A549 (cell line): Measurements from ENCODE around the gene VSIR. TPM values are rescaled to one million over a fixed set of nuclear protein-coding genes. Genes with fewer than 3 reads are reported as not detected.
A peak's percentile ranks its signal among the peaks of the same experiment; 100 is the strongest.

ENCODE experiments used
- ATAC-seq, 2 experiments: fragments of 200-7000 bp in 1 of 2; fragments of >200 bp in 1 of 2; cut with Nextera tagmentation in 1 of 2; cut with Tn5 transposase in 1 of 2; 3 replicates each; pipeline versions ENCODE4 v1.8.0 to v1.9.1; 2018 to 2020; ENCODE audit warnings: mild to moderate bottlenecking in 1 of 2, moderate library complexity in 1 of 2
- CTCF ChIA-PET: fragments of 300-600 bp; sonication (Branson Sonifier 250); formaldehyde crosslinking; extraction: SDS; loops from one replicate; lab custom pipeline; 2021; ENCODE audit warnings: antibody characterized with exemption, inconsistent platforms; lab: Yijun Ruan, JAX
- POLR2A ChIA-PET: fragments of 350-600 bp; formaldehyde crosslinking; extraction: SDS; loops from one replicate; lab custom pipeline; 2021; ENCODE audit warnings: antibody characterized with exemption, inconsistent platforms; lab: Yijun Ruan, JAX
- DNase-seq, 2 experiments: peaks; one replicate each; pipeline versions ENCODE4 v3.0.0 to v3.0.0-alpha.2; 2011 to 2016; ENCODE audit warnings: low read depth in 1 of 2, low spot score in 1 of 2
- FAIRE-seq: peaks from 2 replicates; lab custom pipeline; 2011; peaks lifted over from hg19 to GRCh38; lab: Jason Lieb, UNC
- H3K27ac ChIP-seq, 2 experiments: fragments of >200 bp; sonication (Bioruptor Twin); formaldehyde crosslinking; 3 replicates each; pipeline ENCODE4 v1.5.1; 2016 to 2017
- H3K4me1 ChIP-seq: fragments of >200 bp; sonication (Bioruptor Twin); formaldehyde crosslinking; 3 replicates; pipeline ENCODE4 v1.6.1; 2016
- H3K4me2 ChIP-seq: fragments of >200 bp; sonication (Bioruptor Twin); formaldehyde crosslinking; 3 replicates; pipeline ENCODE4 v1.6.1; 2016
- H3K4me3 ChIP-seq: fragments of >200 bp; sonication (Bioruptor Twin); formaldehyde crosslinking; 3 replicates; pipeline ENCODE4 v1.5.1; 2016
- H3K9me3 ChIP-seq: fragments of >200 bp; sonication (Bioruptor Twin); formaldehyde crosslinking; 3 replicates; pipeline ENCODE4 v1.6.1; 2016
- BHLHE40 ChIP-seq: IDR thresholded peaks from 2 replicates; pipeline ENCODE4 v1.6.1; 2012; ENCODE audit warnings: low read depth, low read length, inconsistent platforms
- CBX8 ChIP-seq: fragments of 200-600 bp; sonication (generic); IDR thresholded peaks from 2 replicates; pipeline ENCODE4 v1.6.1; 2016
- CHD2 ChIP-seq: fragments of 150-350 bp; IDR thresholded peaks from 2 replicates; pipeline ENCODE4 v1.6.1; 2014; ENCODE audit warnings: low read length; ENCODE audit not compliant: partially characterized antibody
- E2F6 ChIP-seq: IDR thresholded peaks from 2 replicates; pipeline ENCODE4 v1.6.1; 2012; ENCODE audit warnings: low read depth, borderline replicate concordance
- EHF ChIP-seq: fragments of 250-450 bp; sonication (Bioruptor Pico); IDR thresholded peaks from 2 replicates; pipeline ENCODE4 v1.5.0; 2020; ENCODE audit warnings: mild to moderate bottlenecking
- EP300 ChIP-seq, 2 experiments: fragments of >200 bp; sonication (Bioruptor Twin); formaldehyde crosslinking; IDR thresholded peaks; 2 replicates in 1 of 2; 3 replicates in 1 of 2; pipeline ENCODE4 v1.6.1; 2016 to 2017
- FOSB ChIP-seq: fragments of 250-450 bp; sonication (Bioruptor Pico); IDR thresholded peaks from 2 replicates; pipeline ENCODE4 v1.5.0; 2020; ENCODE audit warnings: mild to moderate bottlenecking, moderate library complexity
- HOXB5 ChIP-seq: fragments of 250-450 bp; sonication (Bioruptor Pico); IDR thresholded peaks from 2 replicates; pipeline ENCODE4 v1.5.0; 2020; ENCODE audit warnings: mild to moderate bottlenecking, moderate library complexity
- JUN ChIP-seq, 2 experiments: fragments of >200 bp; sonication (Bioruptor Twin); formaldehyde crosslinking; IDR thresholded peaks; 2 replicates in 1 of 2; 3 replicates in 1 of 2; pipeline ENCODE4 v1.6.1; 2016 to 2017
- JUNB ChIP-seq: fragments of >200 bp; sonication (Bioruptor Twin); formaldehyde crosslinking; IDR thresholded peaks from 2 replicates; pipeline ENCODE4 v1.6.1; 2016
- NFE2L2 ChIP-seq: fragments of 150-350 bp; conservative IDR thresholded peaks from 2 replicates; pipeline ENCODE4 v1.6.1; 2014; ENCODE audit warnings: low read length
- NPAS2 ChIP-seq: fragments of 250-450 bp; sonication (Bioruptor Pico); IDR thresholded peaks from 2 replicates; pipeline ENCODE4 v1.8.0; 2022; ENCODE audit warnings: mild to moderate bottlenecking, moderate library complexity, borderline replicate concordance
- NR3C1 ChIP-seq: fragments of >200 bp; sonication (Bioruptor Twin); formaldehyde crosslinking; IDR thresholded peaks from 3 replicates; pipeline ENCODE4 v1.6.1; 2017
- PBX3 ChIP-seq: IDR thresholded peaks from 2 replicates; pipeline ENCODE4 v1.6.1; 2012
- PHF8 ChIP-seq: fragments of 200-600 bp; sonication (generic); IDR thresholded peaks from 2 replicates; pipeline ENCODE4 v1.6.1; 2016; ENCODE audit warnings: low read depth, mild to moderate bottlenecking, antibody characterized with exemption, moderate library complexity, borderline replicate concordance
- POLR2A ChIP-seq: IDR thresholded peaks from 2 replicates; pipeline ENCODE4 v1.6.1; 2012; ENCODE audit warnings: mild to moderate bottlenecking, low read length
- RNF2 ChIP-seq: fragments of 200-600 bp; sonication (generic); IDR thresholded peaks from 2 replicates; pipeline ENCODE4 v1.6.1; 2016; ENCODE audit warnings: low read depth, mild to moderate bottlenecking, antibody characterized with exemption, moderate library complexity, borderline replicate concordance
- SREBF2 ChIP-seq: fragments of 450-650 bp; IDR thresholded peaks from 2 replicates; pipeline ENCODE4 v1.6.1; 2014; ENCODE audit warnings: mild to moderate bottlenecking, moderate library complexity
- TP53 ChIP-seq: fragments of 250-450 bp; sonication (Bioruptor Pico); IDR thresholded peaks from 2 replicates; pipeline ENCODE4 v1.5.0; 2021; ENCODE audit warnings: mild to moderate bottlenecking, moderate library complexity
- ZFP36 ChIP-seq: fragments of 450-650 bp; IDR thresholded peaks from 2 replicates; pipeline ENCODE4 v1.6.1; 2014; ENCODE audit warnings: borderline replicate concordance; ENCODE audit not compliant: partially characterized antibody
- ZNF302 ChIP-seq: fragments of 250-450 bp; sonication (Bioruptor Pico); IDR thresholded peaks from 2 replicates; pipeline ENCODE4 v1.9.0; 2021; ENCODE audit warnings: inconsistent platforms, mild to moderate bottlenecking, moderate library complexity
- WGBS: methylation state at CpG from one replicate; pipeline ENCODE4 v1.1.6; 2017; ENCODE audit errors: missing lambda C conversion rate; 5-methylcytosine and 5-hydroxymethylcytosine counted together
- polyA plus RNA-seq, 4 experiments: library from polyadenylated mRNA; depleted of rRNA in 3 of 4; stranded (reverse); fragments of >200 nt; fragmentation: RNase III in 1 of 4; extraction: RNeasy Plus Mini Kit Qiagen cat#74134 plus additional on column Dnase treatment in 1 of 4; gene quantifications; 2 replicates in 3 of 4; 3 replicates in 1 of 4; pipeline ENCODE4 v1.2.3, GENCODE V29; 2011 to 2017
- TF ChIP-seq, protein P1 (sequence below): fragments of >200 bp; sonication (Bioruptor Twin); formaldehyde crosslinking; IDR thresholded peaks from 3 replicates; pipeline ENCODE4 v1.6.1; 2016
- TF ChIP-seq, protein P2 (sequence below): fragments of >200 bp; sonication (Bioruptor Twin); formaldehyde crosslinking; IDR thresholded peaks from 2 replicates; pipeline ENCODE4 v1.6.1; 2016
- TF ChIP-seq, protein P3 (sequence below): fragments of 450-650 bp; IDR thresholded peaks from 2 replicates; pipeline ENCODE4 v1.6.1; 2014; ENCODE audit warnings: antibody characterized with exemption

VSIR gene
- polyA plus RNA-seq, 2 of the 4 experiments (the other 2 are of a cell fraction) = 15.5 to 18.5 TPM

- ATAC-seq (no peak), DNase-seq (no peak), FAIRE-seq (no peak)
- Histone ChIP-seq H3K4me3 (no peak within 1 kb of the TSS), H3K4me2 (no peak within 1 kb of the TSS), H3K27ac (0 out of 6 replicates have a peak within 1 kb of the TSS, but pooled peaks of 1 of the 2 experiments have one; percentile 1), H3K4me1 (no peaks in the 10 kb centered on the region), H3K9me3 (no peaks in the 10 kb centered on the region)
- TF ChIP-seq POLR2A (no peak), CBX8 (no peak), NFE2L2 (no peak), CHD2 (no peak), ZNF302 (CRISPR knock-in tag) (no peak), JUNB (no peak), TP53 (CRISPR knock-in tag) (no peak), EP300 (IDR thresholded peaks at IDR 0.05) (no peak), NR3C1 (no peak), BHLHE40 (no peak)
- TF ChIP-seq, protein P1, sequence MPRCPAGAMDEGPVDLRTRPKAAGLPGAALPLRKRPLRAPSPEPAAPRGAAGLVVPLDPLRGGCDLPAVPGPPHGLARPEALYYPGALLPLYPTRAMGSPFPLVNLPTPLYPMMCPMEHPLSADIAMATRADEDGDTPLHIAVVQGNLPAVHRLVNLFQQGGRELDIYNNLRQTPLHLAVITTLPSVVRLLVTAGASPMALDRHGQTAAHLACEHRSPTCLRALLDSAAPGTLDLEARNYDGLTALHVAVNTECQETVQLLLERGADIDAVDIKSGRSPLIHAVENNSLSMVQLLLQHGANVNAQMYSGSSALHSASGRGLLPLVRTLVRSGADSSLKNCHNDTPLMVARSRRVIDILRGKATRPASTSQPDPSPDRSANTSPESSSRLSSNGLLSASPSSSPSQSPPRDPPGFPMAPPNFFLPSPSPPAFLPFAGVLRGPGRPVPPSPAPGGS = no peak
- TF ChIP-seq, protein P2, sequence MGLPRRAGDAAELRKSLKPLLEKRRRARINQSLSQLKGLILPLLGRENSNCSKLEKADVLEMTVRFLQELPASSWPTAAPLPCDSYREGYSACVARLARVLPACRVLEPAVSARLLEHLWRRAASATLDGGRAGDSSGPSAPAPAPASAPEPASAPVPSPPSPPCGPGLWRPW = no peak
- whole genome bisulfite sequencing = 91% methylated on average over 13 of the region's 14 CpGs
- CTCF ChIA-PET = interaction anchor here (0.7 to 3.1 kb wide), 7 partner anchors 12 to 177 kb away, joined by 3 to 23 read pairs (median 5); partner anchors contain the start of gene VSIR
- POLR2A ChIA-PET = no interaction called here
Observed at GRCh38 chr10:71719464-71720201, 53.7 kb downstream of the VSIR start, which contains the start of gene C10orf105. TSS of gene C10orf105 (minus strand) at chr10:71719778. CDS start at chr10:71716337, 3,441 bp downstream.

DNA sequence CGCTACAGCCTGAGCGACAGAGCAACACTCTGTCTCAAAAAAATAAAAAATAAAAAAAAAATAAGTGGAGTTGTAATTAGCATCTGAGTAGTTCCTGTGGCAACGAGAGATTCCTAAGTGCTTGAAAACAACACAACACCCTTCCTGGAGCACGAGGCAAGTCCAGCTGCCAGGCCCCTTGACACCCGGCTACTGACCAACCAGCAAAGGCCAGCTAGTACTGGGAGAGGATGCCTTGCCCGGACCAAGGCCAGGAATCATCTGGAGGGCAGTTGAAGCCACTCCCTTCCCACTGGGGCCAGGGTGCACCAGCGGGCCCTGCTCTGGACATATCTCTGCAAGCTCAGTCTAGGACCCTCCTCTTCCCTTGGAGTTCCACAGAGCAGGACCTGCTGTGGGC is 54.3 kb downstream of the VSIR start:
- CTCF ChIA-PET = interaction anchor here (0.7 to 3.1 kb wide), 5 partner anchors 12 to 177 kb away, joined by 3 to 23 read pairs (median 5); partner anchors contain the start of gene VSIR
- H3K27ac ChIP-seq = no peak overlapping the region
- DNase-seq = no peak
- TF ChIP-seq ZFP36 (no peak), SREBF2 (no peak), PHF8 (no peak), E2F6 (no peak), HOXB5 (CRISPR knock-in tag) (no peak), RNF2 (no peak), ZNF302 (CRISPR knock-in tag) (no peak), CBX8 (no peak), EHF (CRISPR knock-in tag) (no peak), JUNB (no peak), JUN (IDR thresholded peaks at IDR 0.05) (no peak), FOSB (CRISPR knock-in tag) (no peak), PBX3 (no peak), NPAS2 (CRISPR knock-in tag) (no peak)
- TF ChIP-seq, protein P3, sequence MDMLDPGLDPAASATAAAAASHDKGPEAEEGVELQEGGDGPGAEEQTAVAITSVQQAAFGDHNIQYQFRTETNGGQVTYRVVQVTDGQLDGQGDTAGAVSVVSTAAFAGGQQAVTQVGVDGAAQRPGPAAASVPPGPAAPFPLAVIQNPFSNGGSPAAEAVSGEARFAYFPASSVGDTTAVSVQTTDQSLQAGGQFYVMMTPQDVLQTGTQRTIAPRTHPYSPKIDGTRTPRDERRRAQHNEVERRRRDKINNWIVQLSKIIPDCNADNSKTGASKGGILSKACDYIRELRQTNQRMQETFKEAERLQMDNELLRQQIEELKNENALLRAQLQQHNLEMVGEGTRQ = no peak
- TF ChIP-seq, all 56 proteins: peak for 0
- no peak for FAIRE-seq
- Histone ChIP-seq H3K9me3 (no peaks in the 10 kb centered on the region), H3K4me2 (no peak overlapping the region), H3K4me1 (peaks cover 3% of the 10 kb centered on the region), H3K4me3 (no peak overlapping the region)
- WGBS = 72% methylated on average over 7 of the region's 7 CpGs
- no peak for ATAC-seq
- POLR2A ChIA-PET = no interaction called here
